NCI-H1105 (cell line): Measurements from ENCODE around the gene PPP1R13B.
"Not testable (repeated sequence)": the region's sequence is repeated elsewhere in the genome, so short reads cannot be mapped to it uniquely, and the experiment has no call there.

ENCODE experiments used
- DNase-seq: peaks from one replicate; lab custom pipeline; 2025; lab: John Stamatoyannopoulos, UW

The PPP1R13B gene

GRCh38 chr14:103861413-103862392 lies 14.3 kb upstream of the PPP1R13B start:
- DNase-seq, result no peak

- DNase-seq, result no peak
These were observed 12.2 kb upstream of the PPP1R13B start for GRCh38 chr14:103859416-103860202.

- DNase-seq, result no peak
These were observed 10.8 kb upstream of the PPP1R13B start for GRCh38 chr14:103858063-103858781.

- no peak for DNase-seq
These were observed 9.9 kb upstream of the PPP1R13B start for GRCh38 chr14:103857256-103857655.

GRCh38 chr14:103856607-103857006 lies 9.2 kb upstream of the PPP1R13B start:
- DNase-seq, result no peak

GRCh38 chr14:103856105-103856504 lies 8.7 kb upstream of the PPP1R13B start:
- no peak for DNase-seq

GRCh38 chr14:103855734-103856095 lies 8.3 kb upstream of the PPP1R13B start:
- DNase-seq, result no peak

GRCh38 chr14:103854822-103855733 lies 7.7 kb upstream of the PPP1R13B start:
- DNase-seq, result peak; percentile 88

- DNase-seq, result no peak
These were observed 6.8 kb upstream of the PPP1R13B start for GRCh38 chr14:103854017-103854808.

- DNase-seq, result no peak
These were observed 1.9 kb upstream of the PPP1R13B start for GRCh38 chr14:103849151-103849886.

- no peak for DNase-seq
These were observed 1.1 kb upstream of the PPP1R13B start for GRCh38 chr14:103848175-103849077.

GRCh38 chr14:103846543-103847450 lies 578 bp downstream of the PPP1R13B start:
- peak; percentile 8 for DNase-seq

GRCh38 chr14:103846097-103846496 lies 1.3 kb downstream of the PPP1R13B start:
- no peak for DNase-seq

- no peak for DNase-seq
These were observed 2.0 kb downstream of the PPP1R13B start for GRCh38 chr14:103845327-103845726.

GRCh38 chr14:103841265-103841664 lies 6.1 kb downstream of the PPP1R13B start:
- not testable (repeated sequence) for DNase-seq

- DNase-seq, result no peak
These were observed 7.4 kb downstream of the PPP1R13B start for GRCh38 chr14:103840014-103840413.

GRCh38 chr14:103839579-103839978 lies 7.8 kb downstream of the PPP1R13B start:
- DNase-seq, result no peak
